Neural cell (in vitro differentiated cells): Measurements from ENCODE around the gene SMNDC1. TPM values are rescaled to one million over a fixed set of nuclear protein-coding genes. Genes with fewer than 3 reads are reported as not detected.

ENCODE experiments used
- H2AFZ ChIP-seq: fragments of 200-600, 300-800 bp; sonication (generic), shearing (Covaris generic); 2 replicates; pipeline ENCODE4 v1.6.0; 2014; ENCODE audit warnings: low read depth, mild to moderate bottlenecking, antibody characterized with exemption, low read length, moderate library complexity
- H3F3A ChIP-seq: fragments of 200-600 bp; shearing (Covaris generic); 2 replicates; pipeline ENCODE4 v1.6.1; 2016; ENCODE audit warnings: mild to moderate bottlenecking, moderate library complexity, mixed read lengths, antibody characterized with exemption, low read length; ENCODE audit not compliant: insufficient read depth, poor library complexity, severe bottlenecking
- H3K27ac ChIP-seq: fragments of 200-600, 300-800 bp; sonication (generic), shearing (Covaris generic); 2 replicates; pipeline ENCODE4 v1.5.1; 2014; ENCODE audit warnings: mild to moderate bottlenecking, low read length, moderate library complexity
- H3K27me3 ChIP-seq: fragments of 300-800, 200-600 bp; sonication (generic), shearing (Covaris generic); 2 replicates; pipeline ENCODE4 v1.6.0; 2014; ENCODE audit warnings: mild to moderate bottlenecking, low read depth, low read length, moderate library complexity; ENCODE audit not compliant: insufficient read depth
- H3K36me3 ChIP-seq: fragments of 300-800, 200-600 bp; sonication (generic), shearing (Covaris generic); 2 replicates; pipeline ENCODE4 v1.5.1; 2014; ENCODE audit warnings: mild to moderate bottlenecking, antibody characterized with exemption, low read length, moderate library complexity; ENCODE audit not compliant: insufficient read depth
- H3K4me2 ChIP-seq: fragments of 300-800, 200-600 bp; sonication (generic), shearing (Covaris generic); 2 replicates; pipeline ENCODE4 v1.6.0; 2014; ENCODE audit warnings: mild to moderate bottlenecking, low read length
- H3K4me3 ChIP-seq: fragments of 300-800, 200-600 bp; sonication (generic), shearing (Covaris generic); 2 replicates; pipeline ENCODE4 v1.5.1; 2014; ENCODE audit warnings: mild to moderate bottlenecking, low read length, moderate library complexity
- H3K79me2 ChIP-seq: fragments of 200-600 bp; shearing (Covaris generic); replicated peaks from 2 replicates; pipeline ENCODE4 v1.6.0; 2014; ENCODE audit warnings: mild to moderate bottlenecking, low read length, moderate library complexity; ENCODE audit not compliant: insufficient read depth
- H3K9ac ChIP-seq: fragments of 300-800, 200-600 bp; sonication (generic), shearing (Covaris generic); 2 replicates; pipeline ENCODE4 v1.6.1; 2016; ENCODE audit warnings: mild to moderate bottlenecking, low read length, mixed read lengths
- H3K9me2 ChIP-seq: fragments of 200-600 bp; shearing (Covaris generic); 2 replicates; pipeline ENCODE4 v1.6.1; 2016; ENCODE audit warnings: mild to moderate bottlenecking, low read length, mixed read lengths; ENCODE audit not compliant: insufficient read depth
- H3K9me3 ChIP-seq: fragments of 200-600, 300-800 bp; sonication (generic), shearing (Covaris generic); 2 replicates; pipeline ENCODE4 v1.6.1; 2016; ENCODE audit warnings: mild to moderate bottlenecking, mixed run types, low read length, moderate library complexity, mixed read lengths
- H4K20me1 ChIP-seq: fragments of 200-600 bp; shearing (Covaris generic); 2 replicates; pipeline ENCODE4 v1.6.1; 2016; ENCODE audit warnings: mild to moderate bottlenecking, mixed run types; ENCODE audit not compliant: insufficient read depth
- EP300 ChIP-seq: fragments of 450-650 bp; conservative IDR thresholded peaks from 2 replicates; pipeline ENCODE4 v1.6.1; 2014; ENCODE audit warnings: antibody characterized with exemption, mild to moderate bottlenecking, moderate library complexity; ENCODE audit not compliant: poor library complexity, severe bottlenecking
- EZH2 ChIP-seq: fragments of 200-600, 300-800 bp; shearing (Covaris generic), sonication (generic); IDR thresholded peaks from 2 replicates; pipeline ENCODE4 v1.6.1; 2014; ENCODE audit warnings: antibody characterized with exemption, low read length, borderline replicate concordance, mild to moderate bottlenecking; ENCODE audit not compliant: insufficient read depth, poor library complexity, severe bottlenecking
- MXI1 ChIP-seq: fragments of 450-650 bp; conservative IDR thresholded peaks from 2 replicates; pipeline ENCODE4 v1.6.1; 2014; ENCODE audit warnings: antibody characterized with exemption, mild to moderate bottlenecking; ENCODE audit not compliant: poor library complexity, severe bottlenecking
- POLR2AphosphoS5 ChIP-seq: IDR thresholded peaks from 2 replicates; pipeline ENCODE4 v1.6.1; 2012
- RAD21 ChIP-seq: fragments of 450-650 bp; conservative IDR thresholded peaks from 2 replicates; pipeline ENCODE4 v1.6.1; 2014; ENCODE audit warnings: antibody characterized with exemption, mild to moderate bottlenecking, moderate library complexity
- REST ChIP-seq: IDR thresholded peaks from 2 replicates; pipeline ENCODE4 v1.6.1; 2012; ENCODE audit warnings: borderline replicate concordance
- SMC3 ChIP-seq: fragments of 450-650 bp; conservative IDR thresholded peaks from 2 replicates; pipeline ENCODE4 v1.6.1; 2014; ENCODE audit warnings: antibody characterized with exemption, mild to moderate bottlenecking, moderate library complexity; ENCODE audit not compliant: poor library complexity
- TAF1 ChIP-seq: IDR thresholded peaks from 2 replicates; pipeline ENCODE4 v1.6.1; 2012; ENCODE audit warnings: low read depth
- polyA plus RNA-seq: library from polyadenylated mRNA; depleted of rRNA; stranded (reverse); fragments of >200 nt; gene quantifications from 2 replicates; pipeline ENCODE4 v1.2.3, GENCODE V29; 2014
- TF ChIP-seq, protein P1 (sequence below): fragments of 450-650 bp; IDR thresholded peaks from 2 replicates; pipeline ENCODE4 v1.5.1; 2014; ENCODE audit warnings: antibody characterized with exemption, mild to moderate bottlenecking, moderate library complexity; ENCODE audit not compliant: poor library complexity, severe bottlenecking

The SMNDC1 gene
- polyA plus RNA-seq, 1 donor from 2014 or later, result 25.9 TPM

DNA sequence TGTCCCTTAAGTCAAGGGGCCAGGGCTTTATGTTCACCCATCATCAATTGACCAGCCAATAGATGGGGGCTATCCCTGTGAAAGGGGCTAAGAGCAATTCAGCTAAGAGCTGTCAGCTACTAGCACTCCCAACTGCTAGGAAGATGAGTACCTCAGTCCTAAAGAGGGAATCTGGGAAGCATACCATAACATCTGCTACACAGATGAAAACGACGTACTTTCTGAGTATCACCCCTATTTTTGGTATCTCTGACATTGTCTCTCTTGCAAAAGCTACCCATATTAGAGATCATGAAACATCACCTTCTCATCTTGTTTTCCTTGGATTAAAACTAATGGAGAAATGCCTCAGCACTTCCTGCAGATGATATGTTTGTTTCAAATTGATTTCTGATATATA lies 7.5 kb upstream of the SMNDC1 start:
- TF ChIP-seq MXI1, result no peak
- no peak for TF ChIP-seq EP300
- no peak for TF ChIP-seq EZH2
- TF ChIP-seq POLR2AphosphoS5, result no peak
- TF ChIP-seq, protein P1, sequence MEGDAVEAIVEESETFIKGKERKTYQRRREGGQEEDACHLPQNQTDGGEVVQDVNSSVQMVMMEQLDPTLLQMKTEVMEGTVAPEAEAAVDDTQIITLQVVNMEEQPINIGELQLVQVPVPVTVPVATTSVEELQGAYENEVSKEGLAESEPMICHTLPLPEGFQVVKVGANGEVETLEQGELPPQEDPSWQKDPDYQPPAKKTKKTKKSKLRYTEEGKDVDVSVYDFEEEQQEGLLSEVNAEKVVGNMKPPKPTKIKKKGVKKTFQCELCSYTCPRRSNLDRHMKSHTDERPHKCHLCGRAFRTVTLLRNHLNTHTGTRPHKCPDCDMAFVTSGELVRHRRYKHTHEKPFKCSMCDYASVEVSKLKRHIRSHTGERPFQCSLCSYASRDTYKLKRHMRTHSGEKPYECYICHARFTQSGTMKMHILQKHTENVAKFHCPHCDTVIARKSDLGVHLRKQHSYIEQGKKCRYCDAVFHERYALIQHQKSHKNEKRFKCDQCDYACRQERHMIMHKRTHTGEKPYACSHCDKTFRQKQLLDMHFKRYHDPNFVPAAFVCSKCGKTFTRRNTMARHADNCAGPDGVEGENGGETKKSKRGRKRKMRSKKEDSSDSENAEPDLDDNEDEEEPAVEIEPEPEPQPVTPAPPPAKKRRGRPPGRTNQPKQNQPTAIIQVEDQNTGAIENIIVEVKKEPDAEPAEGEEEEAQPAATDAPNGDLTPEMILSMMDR, result no peak
- no peak for TF ChIP-seq RAD21
- no peak for TF ChIP-seq TAF1
- TF ChIP-seq SMC3, result no peak
- TF ChIP-seq REST, result no peak
- Histone ChIP-seq H2AFZ (no peak overlapping the region), H3K27ac (no peak overlapping the region), H3K9ac (no peak overlapping the region), H3K4me2 (no peak overlapping the region), H4K20me1 (no peaks in the 10 kb centered on the region), H3K36me3 (no peaks in the 10 kb centered on the region), H3F3A (no peaks in the 10 kb centered on the region), H3K4me3 (no peak overlapping the region), H3K9me2 (no peaks in the 10 kb centered on the region), H3K79me2 (no peaks in the 10 kb centered on the region), H3K27me3 (no peaks in the 10 kb centered on the region), H3K9me3 (no peaks in the 10 kb centered on the region)

DNA sequence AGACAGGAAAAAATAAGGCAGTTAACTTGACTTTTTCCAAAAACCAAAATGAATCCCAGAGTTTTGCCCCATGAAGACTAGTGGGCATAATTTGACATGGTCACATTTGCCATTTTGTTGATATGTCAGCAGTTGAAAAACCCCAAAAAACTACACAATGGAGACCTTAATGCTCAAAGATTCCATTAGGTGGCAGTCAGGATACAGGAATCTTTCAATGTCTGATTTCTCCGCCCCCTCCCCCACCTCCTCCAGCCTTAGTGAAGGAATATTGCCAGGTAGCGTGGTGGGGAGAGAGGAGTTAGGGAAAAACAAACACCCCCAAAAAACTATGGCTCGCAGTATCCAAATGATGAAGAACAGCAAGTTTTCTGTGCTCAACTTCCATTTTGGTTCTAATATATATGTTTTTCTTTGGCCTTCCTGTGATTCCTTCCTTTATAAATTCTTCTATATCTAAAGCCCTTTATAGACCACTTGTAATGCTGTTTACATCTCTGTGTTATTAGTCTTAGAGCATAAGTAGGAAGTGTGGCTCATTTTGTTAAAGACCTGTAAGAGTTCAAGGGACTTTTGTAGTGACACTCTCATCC lies 6.7 kb upstream of the SMNDC1 start:
- H3K27ac ChIP-seq, result no peak overlapping the region

More for the DNA sequence above, 6.7 kb upstream of the SMNDC1 start:
- Histone ChIP-seq H3K36me3 (no peaks in the 10 kb centered on the region), H2AFZ (no peak overlapping the region), H4K20me1 (no peaks in the 10 kb centered on the region), H3F3A (no peaks in the 10 kb centered on the region), H3K4me3 (no peak overlapping the region), H3K9me3 (no peaks in the 10 kb centered on the region), H3K27me3 (no peaks in the 10 kb centered on the region), H3K9me2 (no peaks in the 10 kb centered on the region), H3K79me2 (no peaks in the 10 kb centered on the region), H3K9ac (no peak overlapping the region), H3K4me2 (no peak overlapping the region)
- no peak for TF ChIP-seq EP300
- TF ChIP-seq POLR2AphosphoS5, result no peak
- peak; percentile 85 for TF ChIP-seq SMC3
- no peak for TF ChIP-seq EZH2
- TF ChIP-seq RAD21, result peak; percentile 90
- no peak for TF ChIP-seq REST
- TF ChIP-seq, protein P1, result peak; percentile 86
- TF ChIP-seq TAF1, result no peak
- TF ChIP-seq MXI1, result no peak
